HG02870 (cell line): ENCODE measurements around the gene BMERB1.
"Not testable (repeated sequence)": the region's sequence is repeated elsewhere in the genome, so short reads cannot be mapped to it uniquely, and the experiment has no call there.

Experiments
- ATAC-seq: cut with Tn5 transposase; IDR thresholded peaks from one replicate; pipeline ENCODE4 v1.9.1; 2021; ENCODE audit warnings: mild to moderate bottlenecking, moderate library complexity; ENCODE audit not compliant: unreplicated experiment

BMERB1 gene

DNA sequence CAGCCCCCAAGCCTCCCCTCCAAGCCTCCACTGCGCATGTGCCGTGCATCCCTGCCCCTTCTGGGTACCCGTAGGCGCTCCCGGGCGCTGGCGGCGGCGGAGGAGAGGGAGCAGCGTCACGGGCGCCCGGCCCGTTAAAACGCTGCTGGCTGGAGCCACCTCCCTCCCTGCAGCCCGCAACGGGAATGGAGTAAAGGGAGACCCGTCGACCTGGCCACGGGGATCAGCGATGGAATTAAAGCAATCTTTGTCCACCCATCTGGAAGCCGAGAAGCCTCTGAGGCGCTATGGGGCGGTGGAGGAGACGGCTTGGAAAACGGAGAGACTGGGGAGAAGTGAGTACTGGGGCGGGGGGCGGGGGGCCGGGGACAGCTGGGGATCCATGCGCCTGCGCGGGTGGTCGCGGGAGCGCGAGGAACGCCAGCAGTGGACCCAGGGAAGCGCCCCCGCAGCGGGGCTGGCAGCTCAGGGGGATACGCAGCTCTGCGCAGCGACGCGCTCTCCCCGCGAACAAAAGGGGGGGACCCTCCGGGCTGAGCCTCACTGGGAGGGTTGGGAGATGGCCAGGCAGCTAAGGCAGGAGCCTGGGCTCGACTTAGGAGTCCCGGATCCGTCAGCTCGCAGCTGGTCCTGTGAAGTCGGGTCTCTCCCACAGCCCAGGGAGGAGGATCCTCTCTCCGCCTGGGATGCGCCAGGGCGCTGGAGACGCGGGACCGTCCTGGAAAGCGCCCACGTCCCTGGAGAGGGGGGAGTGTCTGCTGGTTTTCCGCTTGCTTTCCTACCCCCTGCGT lies at the start of gene BMERB1:
Gene BMERB1 (plus strand): TSS at position 164 of the 791 bp plus-strand sequence. CDS start 66 bp downstream, at position 230.
- no peak for ATAC-seq

GRCh38 chr16:15388060-15388459 lies 46.3 kb upstream of the BMERB1 start:
- ATAC-seq, result not testable (repeated sequence)

DNA sequence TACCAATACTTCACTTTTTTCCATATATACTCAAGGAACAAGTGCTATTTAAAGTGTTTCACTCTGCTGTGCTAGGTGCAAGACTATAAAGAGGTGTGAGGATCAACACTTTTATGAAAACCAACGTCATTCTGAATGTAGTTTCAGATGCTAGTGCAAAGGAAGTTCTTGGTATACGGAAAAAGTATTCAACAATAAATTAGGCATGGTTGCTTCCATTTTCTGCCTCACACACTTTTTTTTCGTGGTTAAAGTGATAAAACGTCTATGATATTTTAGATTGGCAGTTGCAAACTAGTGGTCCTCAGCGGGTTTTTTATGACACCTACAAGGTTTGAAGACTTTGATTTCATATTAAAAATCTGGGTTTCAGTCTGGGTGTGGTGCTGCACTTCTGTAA lies 44.5 kb upstream of the BMERB1 start:
- ATAC-seq, result not testable (repeated sequence)

GRCh38 chr16:15393025-15393424 lies 41.4 kb upstream of the BMERB1 start:
- not testable (repeated sequence) for ATAC-seq

DNA sequence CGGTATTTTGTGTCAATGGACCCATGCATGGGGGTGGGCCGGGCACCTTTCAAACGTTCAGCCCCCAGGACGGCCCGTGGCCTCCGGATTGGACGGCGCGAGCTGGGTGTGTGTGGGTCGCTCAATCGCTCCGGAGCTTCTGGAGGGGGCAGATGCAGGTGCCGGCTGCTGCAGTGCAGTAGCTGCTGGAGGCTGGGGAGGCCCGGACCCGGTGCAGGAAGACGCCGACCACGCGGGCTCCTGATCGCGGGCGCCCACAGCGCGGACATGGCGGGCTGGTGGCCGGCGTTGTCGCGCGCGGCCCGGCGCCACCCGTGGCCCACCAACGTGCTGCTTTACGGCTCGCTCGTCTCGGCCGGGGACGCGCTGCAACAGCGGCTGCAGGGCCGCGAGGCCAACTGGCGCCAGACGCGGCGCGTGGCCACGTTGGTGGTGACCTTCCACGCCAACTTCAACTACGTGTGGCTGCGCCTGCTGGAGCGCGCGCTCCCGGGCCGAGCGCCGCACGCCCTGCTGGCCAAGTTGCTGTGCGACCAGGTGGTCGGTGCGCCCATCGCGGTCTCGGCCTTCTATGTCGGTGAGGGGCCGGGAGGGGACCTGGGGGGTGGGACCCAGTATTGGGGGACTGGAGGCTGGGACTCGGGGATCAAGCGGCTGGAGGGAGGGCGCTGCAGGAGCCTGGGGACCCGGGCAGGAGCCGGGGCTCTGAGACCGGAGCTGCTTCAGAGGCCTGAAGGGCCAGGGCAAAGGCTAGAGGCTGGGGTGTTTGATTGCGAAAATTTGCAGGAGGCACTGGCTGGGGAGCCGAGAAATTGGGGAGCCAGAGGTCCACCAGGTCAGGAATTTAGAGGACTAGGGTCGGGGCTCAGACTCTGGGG lies 38.5 kb upstream of the BMERB1 start, which contains the start of gene MPV17L:
Gene MPV17L (plus strand): TSS at position 124 of the 878 bp plus-strand sequence. CDS start 144 bp downstream, at position 268.
- ATAC-seq, result not testable (repeated sequence)

GRCh38 chr16:15396509-15396829 lies 37.9 kb upstream of the BMERB1 start:
- not testable (repeated sequence) for ATAC-seq

DNA sequence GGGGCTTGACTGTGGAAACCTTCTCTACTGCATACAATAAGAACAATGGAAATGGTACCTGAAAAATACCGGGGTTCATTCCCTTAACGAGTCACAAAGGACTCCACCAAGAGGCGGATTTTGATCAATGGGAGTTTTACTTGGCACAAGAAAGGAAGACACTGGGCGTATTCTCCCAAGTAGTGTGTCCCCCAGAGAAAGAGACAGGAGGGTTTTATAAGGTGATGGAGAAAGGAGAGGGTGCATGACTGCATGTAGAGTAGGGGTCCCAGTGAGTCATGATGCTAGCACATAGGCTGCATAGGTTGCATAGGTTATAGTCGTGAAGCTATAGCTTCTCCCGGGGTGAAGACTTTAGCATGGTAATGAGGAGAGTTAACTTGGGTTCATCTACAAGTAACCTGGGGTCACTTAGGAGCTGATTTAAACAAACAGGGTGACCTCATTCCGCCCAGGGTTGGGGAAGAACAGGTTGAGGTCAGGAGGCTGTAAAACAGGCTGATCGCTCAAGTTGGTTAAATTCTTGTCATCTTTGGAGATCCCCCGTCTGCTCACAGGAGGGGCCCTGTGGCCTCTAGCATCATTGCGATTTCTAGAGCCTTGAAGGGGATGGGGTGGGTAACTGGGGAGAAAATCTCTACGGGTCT lies 37.3 kb upstream of the BMERB1 start:
- ATAC-seq, result no peak

DNA sequence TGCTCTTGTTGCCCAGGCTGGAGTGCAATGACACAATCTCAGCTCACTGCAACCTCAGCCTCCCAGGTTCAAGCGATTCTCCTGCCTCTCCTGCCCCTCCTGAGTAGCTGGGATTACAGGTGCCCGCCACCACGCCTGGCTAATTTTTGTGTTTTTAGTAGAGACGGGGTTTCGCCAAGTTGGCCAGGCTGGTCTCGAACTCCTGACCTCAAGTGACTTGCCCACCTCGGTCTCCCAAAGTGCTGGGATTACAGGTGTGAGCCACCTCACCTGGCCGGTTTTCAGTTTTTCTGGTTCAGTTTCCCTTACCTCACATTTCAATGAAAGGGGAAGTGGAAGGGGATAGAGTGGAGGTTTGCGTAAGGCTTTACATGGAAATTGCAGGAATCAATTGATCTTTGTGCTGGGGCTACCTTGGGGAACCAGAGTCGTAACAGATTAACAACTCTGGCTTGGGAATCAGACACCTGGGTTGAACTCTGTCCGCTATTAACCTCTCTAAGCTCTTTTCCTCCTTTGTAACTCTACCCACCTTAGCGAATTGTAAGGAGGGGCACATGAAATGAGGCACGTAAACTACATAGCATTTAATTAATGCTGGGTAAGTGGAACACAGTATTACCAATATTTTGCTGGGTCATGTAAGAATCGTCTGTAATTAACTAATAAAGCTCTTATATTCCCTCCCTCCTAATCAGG lies 35.6 kb upstream of the BMERB1 start:
- no peak for ATAC-seq

DNA sequence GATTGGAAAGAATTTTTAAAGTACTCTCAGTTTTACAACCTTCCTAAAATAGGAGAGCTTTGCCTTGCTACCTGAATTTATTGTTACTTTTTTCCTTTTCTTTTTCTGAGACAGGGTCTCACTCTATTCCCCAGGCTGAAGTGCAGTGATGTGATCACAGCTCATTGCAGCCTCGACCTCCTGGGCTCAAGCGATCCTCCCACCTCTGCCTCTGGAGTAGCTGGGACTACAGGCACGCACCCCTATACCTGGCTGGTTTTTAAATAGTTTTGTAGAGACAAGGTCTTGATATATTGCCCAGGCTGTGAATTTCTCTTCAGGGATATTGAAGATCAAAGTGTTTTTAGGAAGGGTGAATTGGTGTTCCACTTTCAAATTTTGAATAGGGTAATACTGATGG lies 35.1 kb upstream of the BMERB1 start:
- no peak for ATAC-seq

DNA sequence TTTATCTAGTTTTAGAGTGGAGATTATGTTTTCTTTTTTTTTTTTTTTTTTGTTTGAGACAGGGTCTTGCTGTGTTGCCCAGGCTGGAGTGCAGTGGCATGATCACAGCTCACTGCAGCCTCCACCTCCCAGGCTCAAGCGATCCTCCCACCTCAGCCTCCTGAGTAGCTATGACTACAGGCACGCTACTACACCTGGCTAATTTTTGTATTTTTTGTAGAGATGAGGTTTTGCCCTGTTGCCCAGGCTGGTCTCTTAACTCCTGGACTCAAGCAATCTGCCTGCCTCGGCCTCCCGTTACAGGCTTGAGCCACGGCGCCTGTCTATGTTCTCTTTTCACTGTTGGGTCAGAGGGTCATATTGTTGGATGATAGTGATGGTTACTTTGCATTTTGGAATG lies 34.1 kb upstream of the BMERB1 start:
- not testable (repeated sequence) for ATAC-seq

DNA sequence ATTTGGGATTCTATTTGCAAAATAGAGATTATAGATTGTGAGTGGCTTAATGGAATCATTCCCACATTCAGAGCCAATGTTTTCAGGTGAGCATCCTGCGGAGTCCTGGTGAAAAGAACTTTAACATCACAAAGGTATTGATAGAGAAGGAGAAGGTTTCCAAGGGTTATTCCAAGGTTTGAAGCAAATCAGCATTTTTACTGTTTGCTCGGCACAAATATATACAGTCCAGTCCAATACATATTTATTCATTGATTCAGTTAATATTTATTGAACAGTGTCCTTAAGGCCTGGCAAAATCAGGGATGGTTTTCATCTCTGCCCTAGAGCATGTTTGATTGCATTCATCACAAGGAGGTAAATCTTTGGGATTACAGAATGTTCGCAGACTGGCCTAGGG lies 32.4 kb upstream of the BMERB1 start:
- no peak for ATAC-seq

- no peak for ATAC-seq
These were observed 30.9 kb upstream of the BMERB1 start for GRCh38 chr16:15403392-15403995.

- ATAC-seq, result not testable (repeated sequence)
These were observed 30.3 kb upstream of the BMERB1 start for GRCh38 chr16:15404091-15404490.

- ATAC-seq, result no peak
These were observed 29.6 kb upstream of the BMERB1 start for GRCh38 chr16:15404792-15405191.

- ATAC-seq, result not testable (repeated sequence)
These were observed 26.6 kb upstream of the BMERB1 start for GRCh38 chr16:15407756-15408155.

- ATAC-seq, result not testable (repeated sequence)
These were observed 24.9 kb upstream of the BMERB1 start for GRCh38 chr16:15409476-15409875.

DNA sequence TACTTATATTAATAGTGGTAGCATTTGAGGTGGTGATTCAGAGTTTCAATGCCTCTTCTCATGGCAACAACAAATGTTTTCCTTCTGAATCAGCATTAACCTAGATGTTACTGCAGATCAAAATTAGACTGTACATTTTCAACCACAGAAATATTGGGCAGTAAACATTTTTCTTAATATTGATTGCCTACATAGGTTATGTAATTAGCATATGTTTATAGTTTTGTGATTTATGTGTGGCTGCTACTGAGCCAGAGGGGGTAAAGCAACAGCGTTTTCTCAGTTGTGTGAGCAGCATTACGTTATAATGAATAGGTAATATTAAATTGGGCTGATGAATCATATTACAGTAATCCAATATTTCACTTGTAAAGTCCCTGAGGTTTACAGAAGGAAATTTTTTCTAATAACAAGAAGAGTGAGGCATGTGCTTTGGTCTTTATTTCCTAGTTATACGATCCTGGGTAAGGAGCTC lies 18.8 kb upstream of the BMERB1 start:
- no peak for ATAC-seq

- no peak for ATAC-seq
These were observed 17.2 kb upstream of the BMERB1 start for GRCh38 chr16:15417197-15417596.

GRCh38 chr16:15418206-15418605 lies 16.2 kb upstream of the BMERB1 start:
- no peak for ATAC-seq

DNA sequence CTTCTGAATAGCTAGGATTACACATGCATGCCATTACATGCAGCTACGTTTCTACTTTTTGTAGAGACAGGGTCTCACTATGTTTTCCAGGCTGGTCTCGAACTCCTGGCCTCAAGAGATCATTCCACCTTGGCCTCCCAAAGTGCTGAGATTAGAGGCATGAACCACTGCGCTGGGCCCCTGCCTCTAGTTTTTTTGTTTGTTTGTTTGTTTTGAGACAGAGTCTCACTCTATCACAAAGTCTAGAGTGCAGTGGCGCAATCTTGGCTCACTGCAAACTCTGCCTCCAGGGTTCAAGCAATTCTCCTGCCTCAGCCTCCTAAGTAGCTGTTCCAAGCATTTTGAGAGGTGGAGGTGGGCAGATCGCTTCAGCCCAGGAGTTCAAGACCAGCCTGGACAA lies 12.7 kb upstream of the BMERB1 start:
- not testable (repeated sequence) for ATAC-seq
